ENCODE data around the gene TASP1. TPM values are rescaled to one million over a fixed set of nuclear protein-coding genes. Genes with fewer than 3 reads are reported as not detected.

TASP1 gene
- total and polyA plus RNA-seq, 2 experiments from 2014 or later, result 7.6 to 8.4 TPM

GRCh38 chr20:13656721-13657368, 18.1 kb upstream of the TASP1 start:
- Histone ChIP-seq H3F3A (ENCODE audit: insufficient read depth) (no peaks in the 10 kb centered on the region), H3K4me1 (ENCODE audit: insufficient read depth) (no peaks in the 10 kb centered on the region), H3K27me3 (replicated peaks; ENCODE audit: insufficient read depth) (peaks cover 3% of the 10 kb centered on the region; the same call in 1 of the 2 replicates), H3K4me2 (ENCODE audit: unreplicated experiment) (no peak overlapping the region), H3K9me2 (ENCODE audit: insufficient read depth) (no peaks in the 10 kb centered on the region), H2AFZ (no peak overlapping the region), H3K79me2 (ENCODE audit: insufficient read depth) (no peaks in the 10 kb centered on the region), H3K9ac (no peak overlapping the region), H3K4me3 (no peak overlapping the region), H4K20me1 (ENCODE audit: insufficient read depth) (no peaks in the 10 kb centered on the region), H3K36me3 (ENCODE audit: low read depth) (no peaks in the 10 kb centered on the region), H3K9me3 (ENCODE audit: low read depth) (no peaks in the 10 kb centered on the region), H3K27ac (no peak overlapping the region)
- no peak for DNase-seq
- TF ChIP-seq EZH2 (IDR thresholded peaks at IDR 0.05; ENCODE audit: insufficient read depth, poor library complexity, severe bottlenecking) (no peak), EZH2phosphoT487 (IDR thresholded peaks at IDR 0.05; ENCODE audit: insufficient read depth, low read depth) (no peak)
- whole genome bisulfite sequencing, 2 experiments (ENCODE audit: low coverage in 1 of 2, low lambda C conversion rate in 2 of 2, missing lambda C conversion rate in 2 of 2), result 18 to 20% methylated on average over 4 of the region's 4 CpGs
- in situ Hi-C loops (cut with MboI), result no loop called here

DNA sequence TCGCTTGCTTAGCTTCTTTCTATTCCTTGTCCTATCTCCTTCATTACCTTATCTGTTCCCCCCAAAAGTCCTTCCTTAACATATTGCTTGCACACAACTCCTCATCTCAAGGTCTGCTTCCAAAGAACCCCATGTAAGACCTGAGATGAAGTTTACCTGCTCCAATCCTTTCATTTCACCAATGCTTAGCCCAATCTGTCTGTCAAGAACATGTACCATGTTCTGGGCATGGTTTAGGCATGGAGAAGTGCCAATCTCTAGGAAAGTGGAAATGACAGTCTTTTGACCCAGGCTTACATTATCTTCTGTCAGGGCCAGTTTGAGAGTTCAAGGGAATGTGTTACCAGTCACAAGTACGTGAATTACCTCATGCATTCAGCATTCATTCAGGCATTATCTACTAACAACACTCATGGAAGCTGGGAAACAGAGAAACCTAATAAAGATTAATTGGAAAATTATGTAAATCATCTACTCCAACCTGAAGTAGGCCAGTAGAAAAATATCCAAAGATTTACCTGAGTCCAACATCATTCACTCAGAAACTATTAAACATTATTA, 15.8 kb upstream of the TASP1 start:
- no peak overlapping the region for H3K9ac ChIP-seq
- no peaks in the 10 kb centered on the region for H3K9me2 ChIP-seq (ENCODE audit: insufficient read depth)
- WGBS, 2 experiments (ENCODE audit: low coverage in 1 of 2, low lambda C conversion rate in 2 of 2, missing lambda C conversion rate in 2 of 2), result 47% methylated on average over 2 of the region's 2 CpGs
- in situ Hi-C loops (cut with MboI), result no loop called here
- H3K36me3 ChIP-seq (ENCODE audit: low read depth), result no peaks in the 10 kb centered on the region
- no peaks in the 10 kb centered on the region for H3K79me2 ChIP-seq (ENCODE audit: insufficient read depth)
- no peaks in the 10 kb centered on the region for H3K9me3 ChIP-seq (ENCODE audit: low read depth)
- H2AFZ ChIP-seq, result no peak overlapping the region
- TF ChIP-seq EZH2phosphoT487 (IDR thresholded peaks at IDR 0.05; ENCODE audit: insufficient read depth, low read depth) (no peak), EZH2 (IDR thresholded peaks at IDR 0.05; ENCODE audit: insufficient read depth, poor library complexity, severe bottlenecking) (no peak)
- H3K4me3 ChIP-seq, result no peak overlapping the region
- no peak overlapping the region for H3K4me2 ChIP-seq (ENCODE audit: unreplicated experiment)
- no peaks in the 10 kb centered on the region for H4K20me1 ChIP-seq (ENCODE audit: insufficient read depth)
- DNase-seq, result no peak
- peaks cover 3% of the 10 kb centered on the region; the same call in 1 of the 2 replicates for H3K4me1 ChIP-seq (ENCODE audit: insufficient read depth)
- H3F3A ChIP-seq (ENCODE audit: insufficient read depth), result 0 out of 2 replicates have a peak, but pooled peaks cover 3% of the 10 kb centered on the region
- H3K27ac ChIP-seq, result no peak overlapping the region
- 0 out of 2 replicates have a peak, but pooled peaks cover 3% of the 10 kb centered on the region for H3K27me3 ChIP-seq (replicated peaks; ENCODE audit: insufficient read depth)

DNA sequence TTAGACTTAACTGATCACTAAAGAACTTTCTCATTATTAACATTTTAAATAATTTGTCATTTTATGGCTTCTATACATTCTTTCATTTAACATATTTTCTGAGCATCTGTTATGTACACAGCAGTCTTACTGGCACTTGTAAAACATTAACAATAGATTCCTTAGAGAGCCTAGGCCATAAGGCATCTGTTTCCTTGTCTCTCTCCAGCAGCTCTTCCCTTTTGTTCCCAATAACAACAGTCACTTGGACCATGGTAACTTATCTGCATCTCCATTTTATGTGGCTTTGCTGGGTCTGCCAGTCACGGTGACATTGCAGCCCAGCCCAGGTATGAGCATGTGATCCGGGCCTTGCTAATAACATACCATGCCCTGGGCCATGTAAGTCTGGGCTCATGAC, 11.7 kb upstream of the TASP1 start:
- no peaks in the 10 kb centered on the region for H4K20me1 ChIP-seq (ENCODE audit: insufficient read depth)
- H3K9ac ChIP-seq, result no peak overlapping the region
- no peak overlapping the region for H3K27ac ChIP-seq
- H3F3A ChIP-seq (ENCODE audit: insufficient read depth), result 0 out of 2 replicates have a peak, but pooled peaks cover 5% of the 10 kb centered on the region
- no peaks in the 10 kb centered on the region for H3K9me2 ChIP-seq (ENCODE audit: insufficient read depth)
- H3K27me3 ChIP-seq (replicated peaks; ENCODE audit: insufficient read depth), result no peaks in the 10 kb centered on the region
- H3K36me3 ChIP-seq (ENCODE audit: low read depth), result no peaks in the 10 kb centered on the region
- H2AFZ ChIP-seq, result no peak overlapping the region
- in situ Hi-C loops (cut with MboI), result no loop called here
- WGBS, 2 experiments (ENCODE audit: low coverage in 1 of 2, low lambda C conversion rate in 2 of 2, missing lambda C conversion rate in 2 of 2), result 62 to 69% methylated on average over 2 of the region's 2 CpGs
- no peak overlapping the region for H3K4me2 ChIP-seq (ENCODE audit: unreplicated experiment)
- H3K4me3 ChIP-seq, result no peak overlapping the region
- no peaks in the 10 kb centered on the region for H3K9me3 ChIP-seq (ENCODE audit: low read depth)
- TF ChIP-seq EZH2 (IDR thresholded peaks at IDR 0.05; ENCODE audit: insufficient read depth, poor library complexity, severe bottlenecking) (no peak), EZH2phosphoT487 (IDR thresholded peaks at IDR 0.05; ENCODE audit: insufficient read depth, low read depth) (no peak)
- no peaks in the 10 kb centered on the region for H3K79me2 ChIP-seq (ENCODE audit: insufficient read depth)
- peaks cover 5% of the 10 kb centered on the region; the same call in 1 of the 2 replicates for H3K4me1 ChIP-seq (ENCODE audit: insufficient read depth)
- DNase-seq, result no peak

- no peak overlapping the region for H2AFZ ChIP-seq
- no peaks in the 10 kb centered on the region for H3K9me3 ChIP-seq (ENCODE audit: low read depth)
- peaks cover 5% of the 10 kb centered on the region; the same call in 1 of the 2 replicates for H3K4me1 ChIP-seq (ENCODE audit: insufficient read depth)
- no peaks in the 10 kb centered on the region for H3K36me3 ChIP-seq (ENCODE audit: low read depth)
- no peak overlapping the region for H3K9ac ChIP-seq
- no peak for DNase-seq
- no peaks in the 10 kb centered on the region for H4K20me1 ChIP-seq (ENCODE audit: insufficient read depth)
- 28% methylated on average over 10 of the region's 10 CpGs for WGBS, 2 experiments (ENCODE audit: low coverage in 1 of 2, low lambda C conversion rate in 2 of 2, missing lambda C conversion rate in 2 of 2)
- no peak overlapping the region for H3K27ac ChIP-seq
- no peak overlapping the region for H3K4me2 ChIP-seq (ENCODE audit: unreplicated experiment)
- TF ChIP-seq EZH2phosphoT487 (IDR thresholded peaks at IDR 0.05; ENCODE audit: insufficient read depth, low read depth) (no peak), EZH2 (IDR thresholded peaks at IDR 0.05; ENCODE audit: insufficient read depth, poor library complexity, severe bottlenecking) (no peak)
- no peaks in the 10 kb centered on the region for H3K79me2 ChIP-seq (ENCODE audit: insufficient read depth)
- 0 out of 2 replicates have a peak, but pooled peaks cover 5% of the 10 kb centered on the region for H3F3A ChIP-seq (ENCODE audit: insufficient read depth)
- H3K9me2 ChIP-seq (ENCODE audit: insufficient read depth), result no peaks in the 10 kb centered on the region
- in situ Hi-C loops (cut with MboI), result no loop called here
- H3K27me3 ChIP-seq (replicated peaks; ENCODE audit: insufficient read depth), result no peaks in the 10 kb centered on the region
- no peak overlapping the region for H3K4me3 ChIP-seq
Measured at GRCh38 chr20:13648291-13649228, 9.8 kb upstream of the TASP1 start.
